Fibroblast of lung (primary cell): Measurements from ENCODE around the gene KICS2. TPM values are rescaled to one million over a fixed set of nuclear protein-coding genes. Genes with fewer than 3 reads are reported as not detected.

Experiments used
- DNase-seq, 2 donors: peaks; one replicate each; pipeline versions ENCODE4 v3.0.0 to v3.0.0-alpha.2; 2010; ENCODE audit warnings: low read depth in 2 of 2
- H2AFZ ChIP-seq: 2 replicates; pipeline ENCODE4 v1.5.1; 2012; ENCODE audit warnings: low read length, control low read depth, inconsistent platforms
- H3K27ac ChIP-seq: 2 replicates; pipeline ENCODE4 v1.5.1; 2011; ENCODE audit warnings: low read length, control low read depth; ENCODE audit not compliant: insufficient read depth
- H3K27me3 ChIP-seq: 2 replicates; pipeline ENCODE4 v1.5.1; 2011; ENCODE audit warnings: mild to moderate bottlenecking, low read length; ENCODE audit not compliant: control insufficient read depth, insufficient read depth
- H3K36me3 ChIP-seq: 2 replicates; pipeline ENCODE4 v1.5.1; 2011; ENCODE audit warnings: low read length; ENCODE audit not compliant: control insufficient read depth, insufficient read depth
- H3K4me1 ChIP-seq: 2 replicates; pipeline ENCODE4 v1.5.1; 2011; ENCODE audit warnings: low read length; ENCODE audit not compliant: control insufficient read depth, insufficient read depth; ENCODE audit errors: extremely low read depth
- H3K4me2 ChIP-seq: 2 replicates; pipeline ENCODE4 v1.5.1; 2011; ENCODE audit warnings: low read length, control low read depth; ENCODE audit not compliant: insufficient read depth; ENCODE audit errors: extremely low read depth
- H3K4me3 ChIP-seq, 4 experiments: fragments of 200-600 bp in 1 of 4; sonication (generic) in 1 of 4; replicated peaks in 1 of 4; 2 replicates each; pipeline ENCODE4 v1.5.1; 2011 to 2016; ENCODE audit warnings: low read length in 4 of 4, low read depth in 3 of 4, mild to moderate bottlenecking in 3 of 4, control low read depth in 2 of 4, inconsistent platforms in 1 of 4, mixed read lengths in 1 of 4; ENCODE audit not compliant: insufficient read depth in 1 of 4; ENCODE audit errors: control extremely low read depth in 1 of 4
- H3K79me2 ChIP-seq: 2 replicates; pipeline ENCODE4 v1.5.1; 2012; ENCODE audit warnings: mild to moderate bottlenecking, low read length, inconsistent platforms; ENCODE audit not compliant: control insufficient read depth, insufficient read depth
- H3K9ac ChIP-seq: 2 replicates; pipeline ENCODE4 v1.5.1; 2011; ENCODE audit warnings: mild to moderate bottlenecking, low read length, control low read depth; ENCODE audit not compliant: insufficient read depth
- H3K9me3 ChIP-seq: 2 replicates; pipeline ENCODE4 v1.5.1; 2012; ENCODE audit warnings: low read depth, low read length; ENCODE audit not compliant: control insufficient read depth, insufficient read depth
- H4K20me1 ChIP-seq: 2 replicates; pipeline ENCODE4 v1.5.1; 2011; ENCODE audit warnings: low read length; ENCODE audit not compliant: control insufficient read depth, insufficient read depth; ENCODE audit errors: extremely low read depth
- CTCF ChIP-seq, 2 donors: IDR thresholded peaks in 1 of 2; conservative IDR thresholded peaks in 1 of 2; 1 replicate in 1 of 2; 2 replicates in 1 of 2; pipeline ENCODE4 v1.5.1; 2011 to 2012; ENCODE audit warnings: low read length in 2 of 2, control low read depth in 1 of 2, inconsistent platforms in 1 of 2, low read depth in 1 of 2, mild to moderate bottlenecking in 1 of 2
- EZH2 ChIP-seq: IDR thresholded peaks from 2 replicates; pipeline ENCODE4 v1.5.1; 2012; ENCODE audit warnings: low read length, control low read depth, mild to moderate bottlenecking; ENCODE audit errors: missing control alignments
- polyA plus RNA-seq, 2 donors: library from polyadenylated mRNA; depleted of rRNA in 1 of 2; stranded (reverse) in 1 of 2; unstranded in 1 of 2; fragments of >200 nt; gene quantifications; 2 replicates each; pipeline ENCODE4 v1.2.1, GENCODE V29; 2011 to 2012; ENCODE audit warnings: missing spikeins in 1 of 2
- total RNA-seq: library from RNA; depleted of rRNA; stranded (reverse); fragments of >200 nt; gene quantifications from 2 replicates; pipeline ENCODE4 v1.2.1, GENCODE V29; 2014

The KICS2 gene
- total and polyA plus RNA-seq, 2 donors (not counting 1 experiment from before 2014, with no cell fraction given): 3.2 to 9.7 TPM

- DNase-seq: no peak
- Histone ChIP-seq H3K79me2 (no peaks in the 10 kb centered on the region), H3K27me3 (no peaks in the 10 kb centered on the region), H3K4me3 (no peak overlapping the region), H3K36me3 (no peaks in the 10 kb centered on the region), H3K4me1 (no peaks in the 10 kb centered on the region), H3K4me2 (no peak overlapping the region), H3K27ac (no peak overlapping the region), H3K9me3 (no peaks in the 10 kb centered on the region), H3K9ac (no peak overlapping the region), H4K20me1 (no peaks in the 10 kb centered on the region), H2AFZ (no peak overlapping the region)
- TF ChIP-seq EZH2 (no peak), CTCF (conservative IDR thresholded peaks at IDR 0.05 in 1 of 2, IDR thresholded peaks at IDR 0.05 in 1 of 2; ENCODE audit: low read depth in 1 of 2, low read length in 2 of 2) (no peak)
Measured at GRCh38 chr12:64240781-64241180, 18.7 kb upstream of the KICS2 start.

- TF ChIP-seq CTCF (conservative IDR thresholded peaks at IDR 0.05 in 1 of 2, IDR thresholded peaks at IDR 0.05 in 1 of 2; ENCODE audit: low read depth in 1 of 2, low read length in 2 of 2) (no peak), EZH2 (no peak)
- H3K9me3 ChIP-seq: no peaks in the 10 kb centered on the region
Measured at GRCh38 chr12:64237382-64237781, 15.3 kb upstream of the KICS2 start.

GRCh38 chr12:64236549-64236948 lies 14.5 kb upstream of the KICS2 start:
- TF ChIP-seq EZH2 (no peak), CTCF (conservative IDR thresholded peaks at IDR 0.05 in 1 of 2, IDR thresholded peaks at IDR 0.05 in 1 of 2; ENCODE audit: low read depth in 1 of 2, low read length in 2 of 2) (peak in 1 of 2 donors; percentile 20)
- DNase-seq: peak; percentile 24 to 43
- Histone ChIP-seq H3K4me3 (no peak overlapping the region), H3K27ac (no peak overlapping the region), H3K79me2 (no peaks in the 10 kb centered on the region), H2AFZ (no peak overlapping the region), H3K9me3 (no peaks in the 10 kb centered on the region), H3K36me3 (no peaks in the 10 kb centered on the region), H3K27me3 (no peaks in the 10 kb centered on the region), H4K20me1 (no peaks in the 10 kb centered on the region), H3K9ac (no peak overlapping the region), H3K4me1 (no peaks in the 10 kb centered on the region), H3K4me2 (no peak overlapping the region)

More at GRCh38 chr12:64237382-64237781, 15.3 kb upstream of the KICS2 start:
- H3K4me3 ChIP-seq: no peak overlapping the region
- H3K27me3 ChIP-seq: no peaks in the 10 kb centered on the region
- no peak overlapping the region for H3K4me2 ChIP-seq
- no peak for DNase-seq
- no peak overlapping the region for H3K9ac ChIP-seq
- H3K36me3 ChIP-seq: no peaks in the 10 kb centered on the region
- no peak overlapping the region for H3K27ac ChIP-seq
- H3K4me1 ChIP-seq: no peaks in the 10 kb centered on the region
- no peak overlapping the region for H2AFZ ChIP-seq
- H4K20me1 ChIP-seq: no peaks in the 10 kb centered on the region
- H3K79me2 ChIP-seq: no peaks in the 10 kb centered on the region
